CD4-positive, alpha-beta T cell (primary cell): Measurements from ENCODE around the gene FANCG. TPM values are rescaled to one million over a fixed set of nuclear protein-coding genes. Genes with fewer than 3 reads are reported as not detected.

ENCODE experiments used
- ATAC-seq: fragments of 200-7000 bp; cut with Tn5 transposase; one replicate; pipeline ENCODE4 v1.10.0; 2022; ENCODE audit warnings: mild to moderate bottlenecking; ENCODE audit not compliant: poor library complexity
- CTCF ChIA-PET: fragments of 350-600 bp; sonication (Branson Sonifier 250); formaldehyde crosslinking; loops from one replicate; lab custom pipeline; 2021; ENCODE audit warnings: antibody characterized with exemption, inconsistent platforms; lab: Charles Lee
- POLR2A ChIA-PET: fragments of 350-600 bp; sonication (Branson Sonifier 250); formaldehyde crosslinking; loops from one replicate; lab custom pipeline; 2021; ENCODE audit warnings: antibody characterized with exemption, inconsistent platforms; lab: Charles Lee
- DNase-seq, 14 experiments: peaks; one replicate each; pipeline ENCODE4 v3.0.0-alpha.2; 2013 to 2020; ENCODE audit warnings: mixed read lengths in 2 of 14
- H3K27ac ChIP-seq, 2 donors: one replicate each; pipeline versions ENCODE4 v1.5.1 to v1.7.0; 2013; ENCODE audit warnings: low read length in 2 of 2, low read depth in 1 of 2, mild to moderate bottlenecking in 1 of 2
- H3K27me3 ChIP-seq, 2 experiments: 1 replicate in 1 of 2; 2 replicates in 1 of 2; pipeline versions ENCODE4 v1.6.1 to v1.7.0; 2013; ENCODE audit warnings: low read length in 2 of 2, control low read depth in 1 of 2, mild to moderate bottlenecking in 1 of 2, moderate library complexity in 1 of 2; ENCODE audit not compliant: insufficient read depth in 2 of 2, control insufficient read depth in 1 of 2
- H3K36me3 ChIP-seq: one replicate; pipeline ENCODE4 v1.6.1; 2013; ENCODE audit warnings: low read length, control low read depth; ENCODE audit not compliant: insufficient read depth
- H3K4me1 ChIP-seq: one replicate; pipeline ENCODE4 v1.6.1; 2013; ENCODE audit warnings: low read length, control low read depth; ENCODE audit not compliant: insufficient read depth
- H3K4me3 ChIP-seq: one replicate; pipeline ENCODE4 v1.5.1; 2013; ENCODE audit warnings: mild to moderate bottlenecking, low read length, moderate library complexity
- H3K9me3 ChIP-seq, 2 experiments: 1 replicate in 1 of 2; 2 replicates in 1 of 2; pipeline versions ENCODE4 v1.6.1 to v1.7.0; 2013; ENCODE audit warnings: low read length in 2 of 2, mild to moderate bottlenecking in 2 of 2, control low read depth in 1 of 2, moderate library complexity in 1 of 2; ENCODE audit not compliant: control insufficient read depth in 1 of 2, insufficient read depth in 1 of 2
- H3K27ac Mint-ChIP-seq: one replicate; pipeline ENCODE4 v1.8.0; 2020; ENCODE audit warnings: mixed read lengths
- H3K27me3 Mint-ChIP-seq: one replicate; pipeline ENCODE4 v1.8.0; 2021; ENCODE audit warnings: mixed read lengths
- H3K36me3 Mint-ChIP-seq: one replicate; pipeline ENCODE4 v1.8.0; 2021; ENCODE audit warnings: low read depth, mixed read lengths
- H3K4me1 Mint-ChIP-seq: one replicate; pipeline ENCODE4 v1.8.0; 2021; ENCODE audit warnings: low read depth, mixed read lengths
- H3K4me3 Mint-ChIP-seq: one replicate; pipeline ENCODE4 v1.8.0; 2020; ENCODE audit warnings: mild to moderate bottlenecking, mixed read lengths
- H3K9me3 Mint-ChIP-seq: one replicate; pipeline ENCODE4 v1.8.0; 2020; ENCODE audit warnings: mixed read lengths
- CTCF ChIP-seq: fragments of 200-600 bp; IDR thresholded peaks from one replicate; pipeline ENCODE4 v1.8.0; 2022; ENCODE audit warnings: antibody characterized with exemption, mild to moderate bottlenecking
- intact Hi-C, 2 experiments: fragments of 100-400 bp; cut with DNase I in 1 of 2; cut with micrococcal nuclease in 1 of 2; formaldehyde crosslinking; loops; one replicate each; pipeline versions ENCODE4 v1.15.1 to v1.9.0; 2023 to 2025; cut with DNase I, micrococcal nuclease
- total RNA-seq, 174 experiments: library from RNA in 2 of 174; stranded (reverse) in 2 of 174; gene quantifications; one replicate each; pipeline ENCODE4 v1.2.3 and lab custom pipeline; 2021 to 2026

FANCG gene
- total RNA-seq, 2 experiments from 2014 or later, result 21.7 to 24.6 TPM

GRCh38 chr9:35096035-35096849 lies 16.5 kb upstream of the FANCG start, which contains the start of gene PIGO:
Gene PIGO, minus strand, starts transcription at chr9:35096591. Its CDS starts 1,026 bp downstream, at chr9:35095565.
- ChIA-PET CTCF (interaction anchor here (0.8 to 3.0 kb wide), 11 partner anchors 10 to 636 kb away, joined by 3 to 27 read pairs (median 12); partner anchors contain the start of genes ATOSB, CREB3, FANCG and UNC13B), POLR2A (interaction anchor here (0.6 to 6.5 kb wide), 9 partner anchors 9 to 1743 kb away, joined by 3 to 51 read pairs (median 11); partner anchors contain the start of genes ATOSB, FANCG and VCP)
- Mint-ChIP-seq H3K4me1 (peaks cover 43% of the 10 kb centered on the region), H3K27ac (peak within 1 kb of the TSS; percentile 93), H3K36me3 (peaks cover 62% of the 10 kb centered on the region), H3K4me3 (peak within 1 kb of the TSS; percentile 92), H3K9me3 (no peaks in the 10 kb centered on the region), H3K27me3 (no peaks in the 10 kb centered on the region)
- H3K27me3 ChIP-seq, result no peaks in the 10 kb centered on the region
- no peaks in the 10 kb centered on the region for H3K9me3 ChIP-seq
- H3K27ac ChIP-seq, result peak within 1 kb of the TSS; percentile 96 to 99
- H3K4me3 ChIP-seq, result peak within 1 kb of the TSS; percentile 82
- H3K4me1 ChIP-seq, result peaks cover 26% of the 10 kb centered on the region
- peak; percentile 81 for TF ChIP-seq CTCF
- intact Hi-C loops, result loop anchor here (1.0 to 5.0 kb wide), 6 partner anchors 15 to 197 kb away; partner anchors contain the start of genes DNAJB5 (in 2 of the 2) and VCP (in 2 of the 2)
- ATAC-seq (peak; percentile 88), DNase-seq (peak; percentile 81 to 95 (median 88))
- H3K36me3 ChIP-seq, result peaks cover 53% of the 10 kb centered on the region

- no peak overlapping the region for H3K4me3 Mint-ChIP-seq
- Histone ChIP-seq H3K4me1 (peaks cover 19% of the 10 kb centered on the region), H3K4me3 (no peak overlapping the region), H3K36me3 (peaks cover 75% of the 10 kb centered on the region), H3K9me3 (no peaks in the 10 kb centered on the region), H3K27me3 (no peaks in the 10 kb centered on the region), H3K27ac (no peak overlapping the region)
- H3K27ac Mint-ChIP-seq, result no peak overlapping the region
- ATAC-seq, result no peak
- CTCF ChIA-PET, result interaction anchor here (1.7 kb wide), 1 partner anchor 192 kb away, joined by 6 read pairs; no protein-coding TSS in a partner anchor
- POLR2A ChIA-PET, result interaction anchor here (0.9 to 6.5 kb wide), 3 partner anchors 11 to 20 kb away, joined by 4 to 51 read pairs (median 44); partner anchors contain the start of genes FANCG and VCP
- no peak for DNase-seq
- peaks cover 85% of the 10 kb centered on the region for H3K36me3 Mint-ChIP-seq
- TF ChIP-seq CTCF, result no peak
- intact Hi-C loops, result no loop called here
- H3K9me3 Mint-ChIP-seq, result no peaks in the 10 kb centered on the region
- H3K4me1 Mint-ChIP-seq, result peaks cover 25% of the 10 kb centered on the region
- H3K27me3 Mint-ChIP-seq, result no peaks in the 10 kb centered on the region
These were observed 11.8 kb upstream of the FANCG start for GRCh38 chr9:35091536-35091935.

- no peak for ATAC-seq
- Histone ChIP-seq H3K36me3 (peaks cover 72% of the 10 kb centered on the region), H3K9me3 (no peaks in the 10 kb centered on the region), H3K4me3 (no peak overlapping the region), H3K27ac (no peak overlapping the region), H3K27me3 (no peaks in the 10 kb centered on the region), H3K4me1 (peaks cover 2% of the 10 kb centered on the region)
- no peak for TF ChIP-seq CTCF
- H3K27ac Mint-ChIP-seq, result no peak overlapping the region
- intact Hi-C loops, result no loop called here
- ChIA-PET CTCF (no interaction called here), POLR2A (no interaction called here)
- peaks cover 4% of the 10 kb centered on the region for H3K4me1 Mint-ChIP-seq
- peaks cover 87% of the 10 kb centered on the region for H3K36me3 Mint-ChIP-seq
- H3K27me3 Mint-ChIP-seq, result no peaks in the 10 kb centered on the region
- DNase-seq, result no peak
- no peaks in the 10 kb centered on the region for H3K9me3 Mint-ChIP-seq
- H3K4me3 Mint-ChIP-seq, result no peak overlapping the region
These were observed 9.7 kb upstream of the FANCG start for GRCh38 chr9:35089434-35089833.
